Hematopoietic multipotent progenitor cell treated with erythropoietin and hydrocortisone succinate and interleukin-3 and kit ligand, for 4 days (in vitro differentiated cells): ENCODE data around the gene TCN2.
"Not testable (repeated sequence)": the region's sequence is repeated elsewhere in the genome, so short reads cannot be mapped to it uniquely, and the experiment has no call there.

Source experiments
- DNase-seq: peaks from one replicate; pipeline ENCODE4 v3.0.0-alpha.2; 2015

Gene TCN2

DNA sequence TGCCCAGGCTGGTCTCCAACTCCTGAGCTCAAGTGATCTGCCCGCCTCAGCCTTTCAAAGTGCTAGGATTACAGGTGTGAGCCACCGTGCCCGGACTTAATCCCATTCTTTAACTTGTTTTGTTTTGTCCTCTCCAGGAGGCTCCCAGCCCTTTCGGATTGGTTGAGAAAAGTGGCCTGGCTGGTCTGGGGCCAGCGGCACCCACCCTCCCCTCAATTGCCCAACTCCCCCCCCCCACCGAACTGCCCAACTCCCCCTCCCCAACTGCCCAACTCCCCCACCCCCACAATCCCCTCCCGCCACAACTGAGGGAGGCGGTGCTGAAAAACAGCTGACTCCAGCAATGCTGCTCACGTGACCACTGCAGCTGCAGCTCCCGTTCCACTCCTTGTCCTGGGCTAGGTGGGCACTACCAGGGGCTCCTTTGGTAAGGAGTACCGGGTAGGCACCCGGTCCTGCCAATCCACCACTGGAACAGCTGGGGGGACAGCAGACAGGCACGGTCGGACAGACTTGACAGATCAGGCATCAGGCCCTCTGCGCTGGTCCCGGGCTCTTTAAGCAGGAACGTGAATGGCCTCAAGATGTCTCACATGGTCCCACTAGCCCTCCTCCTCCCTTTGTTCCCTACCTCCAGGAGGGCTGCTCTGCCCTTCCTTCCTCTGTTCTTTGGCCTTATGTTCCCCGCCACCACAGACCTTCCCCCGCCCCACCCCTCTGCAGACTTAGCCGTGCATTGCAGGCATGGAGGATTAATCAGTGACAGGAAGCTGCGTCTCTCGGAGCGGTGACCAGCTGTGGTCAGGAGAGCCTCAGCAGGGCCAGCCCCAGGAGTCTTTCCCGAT is at the start of gene TCN2:
TSS of gene TCN2 (plus strand) at position 720 of the 845 bp plus-strand sequence. CDS start 158 bp downstream, outside the sequence.
- peak; percentile 83 for DNase-seq

DNA sequence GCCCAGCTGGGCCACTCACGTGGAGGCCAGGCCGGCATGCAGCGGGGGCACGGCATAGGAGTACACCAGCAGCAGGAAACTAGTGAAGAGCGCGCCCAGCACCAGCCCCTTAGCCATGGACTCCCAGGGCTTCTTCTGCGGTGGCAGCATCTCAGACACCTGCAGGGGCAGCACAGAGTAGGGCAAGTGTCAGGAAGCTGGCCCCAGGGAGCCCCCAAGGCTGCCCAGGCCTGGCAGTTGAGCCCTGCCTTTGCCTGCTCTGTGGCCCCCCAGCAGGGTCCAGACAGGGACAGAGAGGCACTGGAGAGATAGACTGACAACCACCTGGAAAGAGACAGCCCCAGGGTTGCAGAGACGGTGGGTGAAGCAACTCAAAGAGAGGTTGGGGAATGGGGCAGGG is 49.7 kb upstream of the TCN2 start:
- DNase-seq: no peak

DNA sequence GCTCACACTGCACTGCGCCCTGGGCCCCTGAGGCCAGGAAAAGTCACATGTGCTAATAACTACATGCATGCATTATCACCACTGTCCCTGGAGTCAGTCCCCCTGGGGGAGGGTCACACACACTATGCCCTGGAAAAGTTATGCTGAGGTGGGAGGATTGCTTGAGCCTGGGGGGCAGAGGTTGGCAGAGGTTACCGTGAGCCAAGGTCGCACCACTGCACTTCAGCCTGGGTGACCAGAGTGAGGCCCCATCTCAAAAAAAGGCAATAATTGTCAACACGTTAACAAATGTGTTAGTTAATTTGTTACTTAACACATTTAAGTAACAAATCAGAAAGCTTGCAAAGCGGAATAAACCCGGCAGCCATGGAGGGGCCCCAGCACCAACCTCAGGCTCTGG is 47.1 kb upstream of the TCN2 start:
- no peak for DNase-seq

DNA sequence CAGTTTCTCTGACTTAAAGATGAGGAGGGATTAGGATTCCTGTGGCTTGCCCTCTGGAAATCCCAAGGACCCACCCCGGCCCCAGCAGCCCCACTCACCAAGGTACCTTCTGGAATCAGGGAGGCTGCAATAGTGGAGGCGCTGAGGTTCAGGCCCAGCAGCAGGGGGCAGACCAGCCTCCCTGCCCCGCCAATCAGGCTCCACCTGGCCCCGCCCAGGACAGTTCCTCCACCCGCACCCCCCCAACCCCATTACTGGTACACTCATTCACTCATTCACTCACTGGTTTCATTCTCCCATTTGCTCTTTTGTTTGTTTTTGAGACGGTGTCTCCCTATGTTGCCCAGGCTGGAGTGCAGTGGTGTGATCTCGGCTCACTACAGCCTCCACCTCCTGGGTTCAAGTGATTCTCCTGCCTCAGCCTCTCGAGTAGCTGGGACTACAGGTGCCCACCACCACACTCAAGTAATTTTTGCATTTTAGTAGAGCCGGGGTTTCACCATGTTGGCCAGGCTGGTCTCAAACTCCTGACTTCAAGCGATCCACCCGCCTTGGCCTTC is 46.3 kb upstream of the TCN2 start:
- peak; percentile 48 for DNase-seq

DNA sequence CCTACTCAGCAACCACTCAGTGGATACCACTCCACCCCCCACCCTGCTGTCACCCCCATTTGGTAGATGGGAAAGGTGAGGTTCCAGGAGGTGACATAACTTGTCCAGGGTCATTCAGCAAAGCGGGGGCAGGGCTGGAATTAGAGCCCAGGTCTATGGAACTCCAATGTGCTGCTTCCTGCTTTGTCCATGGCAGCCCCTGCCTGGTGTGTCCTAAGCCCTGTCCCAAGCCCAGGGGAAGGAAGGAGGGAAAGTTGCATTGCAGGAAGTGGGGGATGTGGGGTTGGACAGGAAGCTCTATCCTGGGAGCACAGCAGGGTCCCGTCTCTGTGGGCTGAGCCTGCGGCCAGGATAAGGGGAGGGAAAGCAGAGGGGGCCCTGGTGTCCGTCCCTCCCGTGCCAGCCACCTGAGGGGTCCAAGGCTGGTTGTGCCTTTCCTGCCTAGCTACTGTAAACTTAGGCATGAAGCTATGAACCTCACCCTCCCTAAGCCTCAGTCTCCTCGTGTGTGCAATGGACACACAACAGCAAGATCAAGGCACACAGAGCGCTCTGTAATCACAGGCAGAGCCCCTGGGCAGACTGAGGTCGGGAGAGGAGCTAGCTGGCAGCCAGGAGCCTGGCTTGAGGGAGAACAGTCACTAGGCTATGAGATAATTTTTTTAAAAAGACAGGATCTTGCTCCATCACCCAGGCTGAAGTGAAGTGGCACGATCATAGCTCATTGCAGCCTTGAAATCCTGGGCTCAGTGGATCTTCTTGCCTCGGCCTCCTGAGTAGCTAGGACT is 45.4 kb upstream of the TCN2 start:
- DNase-seq: no peak

DNA sequence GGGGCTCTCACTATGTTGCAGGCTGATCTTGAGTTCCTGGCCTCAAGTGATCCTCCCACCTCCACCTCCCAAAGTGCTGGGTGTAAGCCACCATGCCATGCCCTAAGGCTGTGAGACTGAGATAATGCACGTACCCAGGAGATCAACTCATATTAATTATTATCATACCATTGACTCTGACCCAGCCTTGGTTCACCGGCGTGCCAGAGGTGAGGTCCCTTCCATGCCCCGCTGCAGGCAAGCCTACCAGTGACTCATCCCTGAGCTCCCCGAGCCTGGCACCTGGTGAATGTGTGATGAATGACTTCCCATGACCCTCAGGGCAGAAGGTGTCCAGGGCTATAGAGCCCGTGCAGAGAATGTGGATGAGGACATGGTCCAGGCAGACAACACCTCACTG is 44.6 kb upstream of the TCN2 start:
- peak; percentile 62 for DNase-seq

DNA sequence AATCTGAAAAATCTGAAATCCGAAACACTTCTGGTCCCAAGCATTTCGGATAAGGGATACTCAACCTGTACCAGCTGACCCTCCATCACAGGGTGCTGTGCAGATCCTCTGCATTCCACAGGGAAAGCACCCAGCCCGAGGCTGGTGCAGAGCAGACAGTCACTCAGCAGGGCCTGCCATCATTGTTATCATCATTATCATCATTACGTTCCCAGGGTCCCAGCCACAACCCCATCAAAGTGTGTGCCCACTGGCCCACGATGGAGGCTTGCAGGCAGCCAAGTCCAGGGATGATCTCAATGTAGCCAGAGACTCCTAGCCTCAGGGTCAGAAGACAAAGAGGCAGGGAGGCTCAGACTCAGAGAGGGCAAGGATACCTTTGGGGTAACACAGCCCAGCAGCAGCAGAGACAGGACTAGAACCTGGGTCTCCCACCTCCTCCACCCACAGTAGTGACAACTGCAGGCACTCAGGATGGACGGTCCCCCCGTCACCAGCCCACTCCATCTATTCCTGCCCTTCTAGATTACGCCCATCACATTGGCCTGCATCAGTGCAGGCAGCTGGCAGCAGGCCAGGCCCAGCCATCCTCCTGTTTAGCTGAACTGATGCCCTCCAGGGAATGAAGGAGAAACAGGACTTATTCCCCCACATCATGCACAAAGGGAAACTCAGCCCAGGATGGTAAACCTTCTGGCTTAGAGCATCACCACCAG is 42.8 kb upstream of the TCN2 start:
- no peak for DNase-seq

DNA sequence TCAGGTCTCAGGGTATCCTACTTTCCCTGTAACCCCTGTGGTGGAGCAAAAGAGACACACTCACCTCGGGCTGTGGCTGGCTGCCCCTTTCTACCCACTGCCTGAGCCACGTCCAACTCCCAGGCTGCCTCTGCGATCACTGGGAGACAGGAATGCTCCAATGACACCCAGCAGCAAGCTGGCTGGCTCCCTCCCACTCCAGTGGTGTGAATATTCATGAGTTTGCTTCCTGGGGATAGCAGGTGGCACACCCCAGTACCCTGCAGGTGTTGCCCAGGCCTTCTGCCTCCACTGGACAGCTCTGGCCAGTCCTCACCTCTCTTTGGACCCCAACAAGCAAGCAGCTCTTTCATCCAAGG is 42.2 kb upstream of the TCN2 start:
- DNase-seq: no peak

DNA sequence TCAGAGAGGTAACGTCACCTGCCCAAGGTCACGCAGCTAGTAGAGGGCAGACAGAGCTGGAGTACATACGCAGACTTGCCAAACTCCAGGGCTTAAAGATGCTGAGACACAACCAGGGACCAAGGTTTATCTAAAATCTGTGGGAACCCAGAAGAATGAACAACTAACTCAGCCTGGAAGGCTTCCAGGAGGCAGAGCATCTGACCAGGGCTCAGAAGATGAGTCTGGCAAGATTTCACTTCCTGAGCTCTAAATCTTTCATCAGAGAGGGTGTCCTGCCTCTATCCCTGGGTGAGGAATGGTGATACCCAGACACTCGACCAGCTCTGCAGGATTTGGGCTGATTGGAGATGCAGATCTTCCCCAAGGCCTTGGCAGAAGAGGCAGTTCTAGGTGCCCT is 41.6 kb upstream of the TCN2 start:
- DNase-seq: no peak

DNA sequence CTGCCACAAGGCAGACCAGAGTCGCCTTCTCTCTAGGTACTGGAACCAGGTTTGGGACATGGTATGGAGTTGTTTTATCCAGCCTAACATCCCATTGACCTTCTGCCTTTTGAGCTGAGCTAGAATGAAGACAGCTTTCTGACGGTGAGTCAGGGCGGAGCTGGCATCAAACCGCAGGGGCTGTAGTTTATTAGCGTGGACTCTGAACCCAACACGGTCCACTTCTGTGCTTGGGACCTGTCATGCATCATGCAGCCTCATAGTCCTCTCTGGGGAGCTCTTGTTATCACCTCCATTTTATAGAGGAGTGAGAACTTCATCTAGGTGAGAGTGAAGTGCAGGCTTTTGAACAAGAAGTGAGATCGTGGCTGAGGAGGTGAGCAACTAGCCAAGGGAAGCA is 40.8 kb upstream of the TCN2 start:
- no peak for DNase-seq

DNA sequence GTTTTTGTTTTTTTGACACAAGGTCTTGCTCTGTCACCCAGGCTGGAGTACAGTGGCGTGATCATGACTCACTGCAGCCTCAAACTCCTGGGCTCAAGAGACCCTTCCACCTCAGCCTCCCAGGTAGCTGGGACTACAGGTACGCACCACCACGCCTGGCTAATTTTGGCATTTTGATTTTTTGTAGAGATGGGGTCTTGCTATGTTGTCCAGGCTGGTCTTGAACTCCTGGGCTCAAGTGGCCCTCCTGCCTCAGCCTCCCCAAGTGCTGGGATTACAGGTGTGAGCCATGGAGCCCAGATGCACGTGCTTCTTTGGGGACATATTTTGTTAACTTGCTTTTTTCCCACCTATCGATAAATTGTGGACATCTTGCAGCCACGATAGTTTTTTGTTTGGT is 39.7 kb upstream of the TCN2 start:
- DNase-seq: not testable (repeated sequence)

DNA sequence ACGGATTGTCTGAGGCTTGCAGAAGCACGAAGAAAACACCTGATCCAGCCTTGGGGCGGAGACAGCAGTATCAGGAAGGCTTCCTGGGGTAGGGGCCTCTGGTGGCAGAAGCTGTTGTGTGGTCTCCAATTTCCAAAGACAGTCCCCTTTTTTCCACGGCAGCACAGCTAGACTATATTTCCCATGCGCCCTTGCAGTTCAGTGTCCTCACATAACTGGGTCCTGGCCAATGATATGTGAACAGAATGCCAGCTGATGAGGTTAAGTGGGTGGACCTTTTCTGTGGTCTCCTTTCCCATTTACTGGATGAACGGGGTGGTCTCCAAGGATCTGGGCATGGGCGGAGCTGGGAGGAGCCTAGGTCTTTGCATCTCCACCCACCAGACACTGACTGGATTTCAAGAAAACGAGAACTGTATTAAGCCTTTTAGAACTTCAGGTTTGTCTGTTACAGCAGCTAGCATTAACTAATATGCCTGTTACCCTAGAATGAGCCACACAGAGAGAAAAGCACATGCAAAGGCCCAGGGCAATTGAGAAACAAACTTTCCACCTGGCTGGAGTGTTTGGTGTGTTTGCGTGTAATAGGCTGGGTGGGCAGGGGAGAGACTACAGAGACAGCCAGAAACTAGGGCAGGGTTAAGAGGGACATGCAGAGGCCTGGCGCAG is 38.7 kb upstream of the TCN2 start:
- DNase-seq: no peak

DNA sequence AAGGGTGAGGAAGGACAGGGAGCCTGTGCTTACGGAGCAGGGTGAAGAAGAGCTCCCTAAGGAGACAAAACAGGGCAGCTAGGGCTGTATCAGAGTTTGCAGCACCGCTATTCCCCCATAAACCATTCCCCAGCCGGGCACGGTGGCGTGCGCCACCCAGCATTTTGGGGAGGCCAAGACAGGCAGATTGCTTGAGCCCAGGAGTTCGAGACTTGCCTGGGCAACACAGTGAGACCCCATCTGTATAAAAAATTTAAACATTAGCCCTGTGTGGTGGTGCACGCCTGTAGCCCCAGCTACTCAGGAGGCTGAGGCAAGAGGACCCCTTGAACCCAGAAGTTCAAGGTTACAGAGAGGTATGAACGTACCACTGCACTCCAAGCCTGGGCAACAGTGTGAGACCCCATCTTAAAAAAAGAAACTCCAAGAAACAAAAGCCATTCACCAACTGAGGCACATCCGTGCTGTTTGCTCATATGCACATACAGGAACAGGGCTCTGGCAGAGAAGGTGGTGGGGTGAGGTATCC is 37.2 kb upstream of the TCN2 start:
- DNase-seq: no peak

DNA sequence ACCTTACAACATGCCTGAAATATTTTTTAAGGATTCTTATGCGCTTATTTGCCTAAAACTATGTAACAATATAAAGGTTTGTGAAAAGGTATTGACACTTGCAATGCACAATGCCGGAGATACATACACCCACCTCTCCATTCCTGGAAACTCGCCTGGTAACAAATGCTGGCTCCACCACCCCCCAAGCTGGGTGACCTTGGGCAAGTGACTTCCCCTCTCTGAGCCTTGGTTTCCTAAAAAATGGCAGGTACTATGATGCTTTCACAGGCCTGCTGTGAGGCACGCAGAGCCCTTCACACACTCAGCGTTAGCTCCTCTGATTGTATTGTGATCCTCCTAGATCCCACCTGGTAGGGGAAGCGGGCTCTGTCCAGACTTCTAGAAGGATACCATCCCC is 34.8 kb upstream of the TCN2 start:
- DNase-seq: no peak

DNA sequence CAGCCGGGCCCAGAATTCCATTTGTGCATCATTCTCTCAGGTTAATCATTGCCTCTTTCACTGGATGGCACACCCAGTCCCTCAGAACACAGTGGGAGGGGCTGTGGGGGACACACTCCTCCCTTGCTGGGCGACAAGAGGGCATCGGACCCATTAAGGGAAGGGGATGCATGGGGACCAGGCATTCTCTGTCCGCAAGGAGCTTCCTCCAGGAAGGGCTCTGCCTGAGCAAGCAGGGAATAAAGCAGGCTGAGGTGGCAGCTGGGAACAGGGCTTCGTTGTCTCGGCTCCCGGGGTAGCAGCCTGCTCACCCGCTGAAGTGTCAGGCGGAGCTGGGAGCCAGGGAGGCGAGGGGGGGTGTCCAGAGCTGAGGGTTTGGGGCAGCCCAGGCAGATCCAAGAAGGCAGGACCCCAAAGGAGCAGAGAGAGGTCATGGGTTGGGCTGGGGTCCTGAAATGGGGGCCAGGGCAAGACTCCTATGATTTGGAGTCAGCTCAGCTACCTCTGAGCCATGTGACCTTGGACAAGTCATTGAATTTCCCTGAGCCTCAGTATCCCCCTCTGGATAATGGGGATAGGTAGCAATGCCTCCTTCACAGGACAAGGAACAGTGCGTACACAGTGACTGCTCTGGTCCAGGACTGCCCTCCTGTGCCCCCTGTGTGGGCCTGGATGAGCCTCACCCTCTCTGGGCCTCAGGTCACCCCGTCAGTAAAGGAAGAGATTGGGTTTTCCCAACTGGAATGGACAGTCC is 34.0 kb upstream of the TCN2 start:
- DNase-seq: no peak

DNA sequence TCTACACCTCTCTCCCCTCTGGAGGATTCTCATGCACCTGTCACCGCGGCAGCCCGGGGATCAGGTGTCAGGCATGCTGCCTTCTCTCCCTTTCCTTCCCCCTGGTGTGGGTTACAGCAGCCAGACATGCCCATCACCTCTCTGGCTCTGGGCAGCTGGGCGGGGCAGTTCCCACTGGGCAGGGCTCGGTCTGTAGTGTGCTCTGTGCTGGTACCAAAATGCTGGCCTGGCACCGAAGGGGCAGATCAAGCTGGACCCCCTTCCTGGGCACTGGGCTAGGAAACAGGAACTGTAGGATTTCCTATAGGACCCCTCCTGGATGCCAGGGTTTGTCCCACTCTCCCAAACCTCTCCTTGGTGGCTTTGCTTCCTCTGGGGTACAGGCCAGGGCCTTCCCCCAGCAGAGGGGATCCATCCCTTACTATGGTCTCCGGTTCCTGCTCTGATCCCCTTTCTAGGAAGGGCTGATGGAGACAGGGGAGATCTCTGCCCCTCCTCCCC is 33.3 kb upstream of the TCN2 start:
- no peak for DNase-seq

DNA sequence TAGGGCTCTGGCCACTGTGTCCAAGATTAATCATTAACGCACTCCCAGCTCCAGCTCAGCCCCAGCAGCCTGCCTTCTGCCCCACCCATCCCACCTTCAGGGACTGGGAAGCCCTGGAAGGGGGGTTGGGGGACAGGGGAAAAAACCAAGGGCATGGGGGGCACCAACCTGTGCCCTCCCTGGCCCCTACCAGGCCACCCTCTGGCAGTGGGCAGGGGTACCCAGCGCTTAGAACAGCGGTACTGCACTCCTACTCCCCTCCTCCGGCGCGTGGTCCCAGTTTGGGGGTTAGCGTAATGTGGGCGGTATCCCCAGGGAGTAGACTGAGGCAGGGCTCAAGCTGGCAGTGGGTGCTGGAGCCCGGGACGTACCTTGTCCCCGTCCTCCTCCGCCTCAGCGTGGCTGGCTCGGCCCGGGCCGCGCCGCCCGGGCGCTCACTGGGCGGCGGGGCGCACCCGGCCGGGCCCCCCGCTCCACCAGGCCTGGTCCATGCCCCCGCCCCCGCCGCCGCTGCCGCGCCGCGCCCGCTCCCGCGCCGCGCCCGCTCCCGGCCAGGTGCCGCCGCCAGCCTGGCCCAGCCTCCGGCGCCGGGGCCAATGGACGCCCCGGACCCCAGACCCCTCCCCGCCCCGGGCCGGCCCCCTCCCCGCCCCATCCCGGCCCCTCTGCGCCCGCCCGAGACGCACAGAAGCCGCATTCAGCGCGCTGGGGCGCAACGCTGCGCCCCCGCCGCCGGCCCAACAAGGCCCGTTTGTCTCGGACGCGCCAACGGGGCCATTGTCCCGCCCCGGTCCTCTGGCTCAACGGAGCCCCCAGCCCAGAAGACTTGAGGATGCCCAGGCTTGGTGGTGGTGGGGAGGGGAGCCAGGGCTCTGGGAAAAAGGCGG is 32.6 kb upstream of the TCN2 start, which contains the start of gene GAL3ST1:
TSS of gene GAL3ST1 (minus strand) at position 571 of the 887 bp plus-strand sequence. CDS start 17,273 bp downstream, outside the sequence.
- no peak for DNase-seq

DNA sequence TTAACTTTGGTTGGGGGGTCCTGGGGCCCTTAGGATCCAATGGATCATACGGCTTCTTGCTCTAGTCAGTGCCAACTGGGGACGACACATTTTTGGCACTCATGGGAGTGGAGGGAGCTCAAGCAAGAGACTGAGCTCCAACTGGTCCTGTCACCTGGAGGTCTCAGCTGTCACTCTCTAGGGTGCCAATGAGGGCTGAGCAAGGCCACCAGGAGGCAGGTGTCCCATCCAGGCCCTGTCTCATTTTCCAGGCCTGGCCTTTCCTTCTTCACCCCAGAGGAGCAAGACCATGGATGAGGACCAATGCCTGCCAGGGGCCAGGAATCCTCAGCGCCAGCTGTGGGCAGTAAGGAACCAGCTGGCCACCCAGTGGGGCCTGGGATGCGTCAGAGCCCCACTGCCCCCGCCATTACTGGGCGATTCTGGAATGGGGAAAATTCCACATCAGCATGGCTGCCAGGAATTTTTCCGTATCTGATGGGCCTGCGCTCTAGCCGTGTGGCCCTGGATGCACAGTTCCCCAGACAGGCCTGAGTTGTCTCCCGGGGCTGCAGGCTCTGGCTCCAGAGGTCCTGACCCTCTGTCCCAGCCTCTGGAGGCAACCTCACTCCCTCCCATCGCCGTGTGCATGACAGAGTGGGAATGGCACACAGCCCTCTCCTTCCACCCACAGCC is 31.8 kb upstream of the TCN2 start:
- DNase-seq: no peak

DNA sequence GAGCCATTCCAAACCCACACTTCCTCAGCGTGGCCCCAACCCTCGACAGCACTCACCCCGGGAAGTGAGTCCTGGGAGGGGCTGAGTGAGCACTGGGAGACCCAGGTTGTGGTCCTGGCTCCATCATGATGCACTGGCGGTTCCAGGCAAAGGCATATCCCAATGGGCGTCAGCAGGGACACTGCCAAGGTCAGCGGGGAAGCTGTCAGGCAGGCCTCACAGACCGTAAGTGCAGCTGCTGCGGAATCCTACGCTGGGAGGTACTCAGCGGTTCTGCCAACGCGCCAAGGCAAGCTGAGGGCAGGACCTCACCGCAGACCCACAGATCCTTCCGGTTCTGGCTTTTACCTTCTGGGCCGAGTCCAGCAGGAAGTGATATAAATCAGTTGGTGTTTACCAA is 31.1 kb upstream of the TCN2 start:
- no peak for DNase-seq

DNA sequence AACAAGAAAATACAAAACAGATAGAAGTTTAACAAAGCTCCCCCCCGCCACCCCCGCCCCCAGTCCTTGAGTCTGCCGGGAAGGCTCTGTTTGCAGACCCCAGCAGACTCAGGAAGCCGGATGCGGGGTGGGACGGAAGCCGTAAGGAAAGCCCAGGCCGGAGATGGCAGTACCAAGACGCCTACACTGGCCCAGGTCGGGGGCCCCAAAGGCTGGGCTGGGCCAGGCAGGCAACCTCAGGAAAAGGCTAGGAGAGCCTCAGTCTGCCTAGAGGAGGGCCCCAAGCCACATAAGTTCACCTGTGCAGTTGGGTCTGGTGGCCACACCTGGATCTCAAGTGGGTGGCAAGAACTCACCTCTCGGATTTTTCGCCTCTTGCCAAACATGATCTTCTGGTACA is 28.5 kb upstream of the TCN2 start:
- no peak for DNase-seq
